Mesenteric fat pad (tissue), 1 donor: ENCODE results near the gene KCNQ2. TPM values are rescaled to one million over a fixed set of nuclear protein-coding genes. Genes with fewer than 3 reads are reported as not detected.
"Not testable (repeated sequence)": the region's sequence is repeated elsewhere in the genome, so short reads cannot be mapped to it uniquely, and the experiment has no call there.

ENCODE experiments used
- DNase-seq: peaks from one replicate; pipeline ENCODE4 v3.0.0-alpha.2; 2020; ENCODE audit warnings: low spot score
- total RNA-seq: library from RNA; stranded (reverse); fragmentation: NEBNext Ultra II Directional; extraction: Animal tissue kit (Norgen Biotek cat#: 25700); gene quantifications from one replicate; pipeline ENCODE4 v1.2.1, GENCODE V29; 2021
- donor health status: DM: yes; HTN: yes; CAD: no.

Gene KCNQ2
- total RNA-seq, 1 donor from 2014 or later = not detected

- no peak for DNase-seq
These were observed 18.6 kb upstream of the KCNQ2 start for GRCh38 chr20:63491078-63491477.

- DNase-seq = no peak
These were observed 18.0 kb upstream of the KCNQ2 start for GRCh38 chr20:63490416-63490815.

DNA sequence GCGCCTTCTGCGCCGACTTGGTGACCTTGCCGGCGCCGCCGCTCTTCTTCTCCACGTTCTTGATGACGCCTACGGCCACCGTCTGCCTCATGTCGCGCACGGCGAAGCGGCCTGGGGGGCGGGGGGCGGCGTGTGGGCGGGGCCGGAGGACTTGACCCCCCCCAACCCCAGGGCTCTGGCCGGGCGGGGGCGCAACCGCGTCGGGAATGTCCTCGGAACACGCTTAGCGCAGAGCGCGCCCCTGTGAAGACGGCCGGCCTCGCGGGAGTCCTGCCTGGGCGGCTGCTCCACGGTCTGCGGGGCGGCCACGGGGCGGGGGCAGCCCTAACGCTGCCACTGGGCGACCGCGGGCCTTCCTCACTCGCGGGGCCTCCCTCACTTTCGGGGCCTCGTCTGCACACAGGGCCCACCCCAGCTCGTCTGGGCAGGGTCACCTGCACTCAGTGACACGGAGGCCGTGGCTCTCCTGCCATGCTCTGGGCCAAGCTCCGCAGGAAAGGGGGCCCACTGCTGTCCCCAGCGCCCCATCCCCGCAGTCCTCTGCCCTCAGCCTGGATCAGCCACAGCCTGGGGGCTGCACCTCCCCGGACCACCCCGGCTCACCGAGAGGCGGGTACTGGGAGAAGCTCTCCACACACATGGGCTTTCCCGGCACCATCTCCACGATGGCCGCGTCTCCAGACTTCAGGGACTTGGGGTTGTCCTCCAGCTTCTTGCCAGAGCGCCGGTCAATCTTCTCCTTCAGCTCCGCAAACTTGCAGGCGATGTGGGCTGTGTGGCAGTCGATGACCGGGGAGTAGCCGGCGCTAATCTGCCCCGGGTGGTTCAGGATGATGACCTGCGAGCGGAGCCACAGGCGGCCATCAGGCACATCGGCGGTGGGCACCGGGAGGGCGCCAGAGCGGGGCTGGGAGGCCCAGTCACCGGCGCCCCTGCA lies 16.1 kb upstream of the KCNQ2 start:
- DNase-seq = no peak

DNA sequence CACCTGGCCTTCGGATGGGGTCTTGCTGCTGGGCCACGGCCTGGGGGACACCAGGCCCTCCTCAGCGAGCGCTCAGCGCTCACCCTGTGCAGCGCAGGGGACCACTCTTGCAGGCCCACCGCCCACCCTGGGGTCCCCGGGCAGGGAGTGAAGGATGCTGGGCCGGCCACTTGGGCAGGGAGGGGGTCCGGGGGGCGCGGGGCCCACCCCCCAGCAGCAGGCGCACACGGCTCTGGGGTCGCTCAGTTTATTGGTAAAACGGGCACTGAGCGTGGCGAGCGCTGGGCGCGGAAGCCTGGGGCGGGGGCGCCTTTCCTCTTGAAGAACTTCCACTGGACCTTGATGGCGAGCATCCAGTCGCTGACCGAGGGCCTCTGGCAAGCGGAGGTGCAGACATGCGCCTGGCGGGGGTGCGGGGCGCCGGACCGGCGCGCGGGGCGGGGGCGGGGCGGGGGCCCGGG lies 15.4 kb upstream of the KCNQ2 start:
- no peak for DNase-seq

DNA sequence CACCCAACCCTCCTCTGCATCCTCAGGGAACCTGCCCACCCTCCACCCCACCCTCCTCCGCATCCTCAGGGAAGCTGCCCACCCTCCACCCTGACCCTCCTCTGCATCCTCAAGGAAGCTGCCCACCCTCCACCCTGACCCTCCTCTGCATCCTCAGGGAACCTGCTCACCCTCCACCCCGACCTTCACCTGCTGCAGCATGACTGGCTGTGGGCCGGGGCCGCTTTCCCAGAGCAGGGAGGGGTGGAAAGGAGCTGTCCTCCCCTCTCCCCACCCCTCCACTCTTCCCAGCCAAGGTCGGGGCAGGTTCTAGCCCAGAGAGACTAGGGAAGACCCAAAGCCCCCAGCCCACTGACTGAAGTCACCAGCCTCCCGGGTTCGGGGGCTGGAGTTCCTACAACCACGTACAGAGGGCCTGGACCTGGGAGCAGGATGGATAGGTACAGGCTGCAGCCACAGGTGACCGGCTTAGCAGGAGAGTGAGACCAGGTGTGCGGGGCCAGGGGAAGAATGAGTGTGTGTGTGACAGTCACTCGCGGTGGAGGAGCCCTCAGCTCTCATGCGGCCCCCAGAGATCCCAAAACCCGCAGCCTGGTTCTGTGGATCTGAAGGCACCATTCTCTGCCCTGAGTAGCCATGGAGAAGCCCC lies 14.8 kb upstream of the KCNQ2 start:
- DNase-seq = no peak

- DNase-seq = no peak
These were observed 13.9 kb upstream of the KCNQ2 start for GRCh38 chr20:63486300-63486855.

DNA sequence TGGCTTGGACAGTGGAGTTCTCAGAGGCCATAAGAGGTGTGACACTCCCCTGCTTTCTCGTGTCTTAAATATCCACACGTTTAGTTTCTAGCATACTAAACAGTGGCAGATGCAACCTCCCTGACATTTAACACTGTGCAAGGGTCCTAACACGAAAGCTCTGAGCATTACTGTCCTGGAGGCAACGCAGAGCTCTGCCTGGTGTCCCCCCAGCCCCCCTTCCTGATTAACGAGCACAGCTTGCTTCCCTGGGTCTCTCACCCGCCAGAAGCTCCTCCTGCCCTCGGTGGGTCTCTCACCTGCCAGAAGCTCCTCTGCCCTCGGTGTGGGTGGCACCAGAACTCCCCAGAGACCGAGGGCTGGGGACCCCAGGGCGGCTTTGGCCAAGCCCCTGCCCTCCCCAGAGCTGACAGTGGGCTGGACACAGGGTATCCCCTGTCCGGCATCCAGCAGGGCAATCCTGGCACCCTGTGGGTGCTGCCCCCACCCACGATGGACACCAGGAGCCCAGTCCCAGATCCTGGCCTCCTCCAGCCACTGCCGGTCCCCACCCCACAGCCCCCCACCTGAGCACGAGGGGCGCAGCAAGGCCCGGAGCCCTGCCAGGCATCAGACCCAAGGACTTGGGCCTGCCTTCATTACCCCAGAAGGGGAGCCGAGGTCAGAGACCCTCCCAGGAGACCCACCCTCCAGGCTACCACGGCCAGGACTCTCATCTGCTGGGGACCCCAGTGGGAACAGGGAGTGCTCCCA lies 12.4 kb upstream of the KCNQ2 start:
- no peak for DNase-seq

- DNase-seq = no peak
These were observed 11.8 kb upstream of the KCNQ2 start for GRCh38 chr20:63484236-63484635.

GRCh38 chr20:63483834-63484233 lies 11.4 kb upstream of the KCNQ2 start:
- no peak for DNase-seq

DNA sequence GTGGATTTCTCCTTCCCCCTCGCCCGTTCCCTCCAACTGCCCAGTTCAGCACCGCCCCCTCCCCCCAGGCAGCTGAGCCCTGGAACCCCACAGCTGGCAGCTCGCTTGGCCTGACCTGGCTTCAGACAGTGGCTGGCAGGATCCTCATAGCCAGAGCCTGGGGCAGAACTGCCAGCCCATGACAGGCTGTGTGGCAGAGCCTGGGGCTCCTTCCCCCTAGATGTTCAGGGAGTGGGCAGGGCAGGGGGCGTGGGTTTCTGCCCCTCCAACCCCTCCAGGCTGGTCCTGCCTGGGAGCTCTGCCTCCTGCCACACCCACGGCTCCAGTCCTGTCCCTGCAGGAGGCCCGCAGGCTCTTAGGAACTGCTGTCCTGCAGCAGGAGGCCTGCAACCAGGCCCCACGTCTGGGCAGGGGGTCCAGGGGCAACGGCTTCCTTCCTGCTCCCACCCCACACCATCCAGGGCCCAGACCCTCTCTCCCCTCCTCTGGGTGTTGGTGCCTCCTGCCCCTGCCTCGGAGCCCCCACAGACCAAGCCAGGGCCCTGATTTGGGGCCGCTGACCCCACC lies 9.6 kb upstream of the KCNQ2 start:
- no peak for DNase-seq

GRCh38 chr20:63481503-63481902 lies 9.0 kb upstream of the KCNQ2 start:
- DNase-seq = no peak

- not testable (repeated sequence) for DNase-seq
These were observed 7.4 kb upstream of the KCNQ2 start for GRCh38 chr20:63479695-63480419.

DNA sequence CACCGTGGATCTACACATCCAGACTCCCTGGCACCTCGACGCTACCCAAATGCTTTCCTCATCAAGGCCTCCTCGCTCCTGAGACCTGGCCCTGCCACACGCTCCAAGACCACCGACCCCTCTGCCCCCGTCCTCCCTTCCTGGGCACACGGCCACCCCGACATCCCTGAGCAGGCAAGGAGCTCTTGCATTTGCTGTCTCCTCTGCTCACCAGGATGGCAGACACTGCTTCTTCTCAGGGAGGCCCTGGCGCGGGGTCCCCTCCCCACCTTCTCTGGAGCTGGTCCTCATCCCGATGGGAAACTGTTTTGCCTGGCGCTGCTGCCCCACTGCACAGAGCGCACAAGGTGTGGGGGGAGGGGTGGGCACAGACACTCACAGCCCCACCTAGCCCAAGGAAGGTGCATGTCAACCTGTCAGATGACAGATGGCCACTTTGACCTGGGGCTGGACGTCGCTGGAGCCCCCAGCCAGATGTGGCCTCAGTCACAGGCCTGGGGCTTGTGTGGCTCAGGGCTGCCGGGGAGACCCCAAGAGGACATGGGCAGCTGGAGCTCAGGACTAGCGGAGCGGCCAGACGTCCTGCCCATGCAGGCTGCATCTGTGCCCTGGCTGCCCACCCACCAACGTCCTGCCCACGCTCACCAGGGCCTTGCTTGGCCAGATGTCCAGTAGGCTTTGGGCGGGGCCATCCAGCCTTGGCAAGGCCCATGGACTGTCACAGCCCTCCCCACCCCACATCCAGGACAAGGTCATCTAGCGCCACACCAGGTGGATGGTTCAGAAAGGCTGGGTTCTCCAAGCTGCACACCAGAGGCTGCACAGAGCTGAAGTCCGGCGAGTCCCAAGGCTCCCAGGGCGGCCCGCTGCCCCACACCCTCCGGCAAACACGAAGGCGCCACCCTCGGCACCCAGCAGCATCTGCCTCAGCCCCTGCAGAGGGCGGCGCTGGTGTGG lies 6.2 kb upstream of the KCNQ2 start:
- DNase-seq = no peak

GRCh38 chr20:63477944-63478343 lies 5.5 kb upstream of the KCNQ2 start:
- no peak for DNase-seq

DNA sequence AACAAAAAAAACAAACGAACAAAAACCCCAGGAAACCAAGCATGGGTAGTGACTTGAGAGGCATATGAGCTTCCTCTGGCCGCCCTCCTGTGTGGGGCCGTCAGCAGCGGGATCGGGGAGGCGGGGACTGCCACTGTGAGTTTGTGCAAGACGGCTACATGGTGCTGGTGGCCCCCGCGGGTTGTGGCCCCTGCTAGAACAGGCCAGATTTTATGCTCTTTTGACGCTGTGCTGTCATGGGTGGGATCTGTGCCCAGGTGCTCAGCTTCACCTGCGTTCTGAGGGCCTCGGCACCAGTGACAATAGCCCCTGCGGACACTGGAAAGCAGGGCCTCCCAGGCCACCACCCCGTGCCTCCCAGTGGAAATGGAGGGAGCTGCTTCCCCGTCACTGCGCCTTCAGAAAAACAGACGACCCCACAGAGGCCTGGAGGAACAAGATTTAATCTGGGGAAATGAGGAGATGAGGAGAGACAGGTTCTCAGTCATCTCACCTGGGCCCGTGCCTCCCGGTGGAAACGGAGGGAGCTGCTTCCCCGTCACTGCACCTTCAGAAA lies 4.7 kb upstream of the KCNQ2 start:
- no peak for DNase-seq

- no peak for DNase-seq
These were observed 2.8 kb upstream of the KCNQ2 start for GRCh38 chr20:63475209-63475608.

- no peak for DNase-seq
These were observed 1.3 kb upstream of the KCNQ2 start for GRCh38 chr20:63473555-63474449.

GRCh38 chr20:63472862-63473390 lies 471 bp upstream of the KCNQ2 start:
- DNase-seq = no peak
